ENCODE measurements around the gene KLHL26.

DNA sequence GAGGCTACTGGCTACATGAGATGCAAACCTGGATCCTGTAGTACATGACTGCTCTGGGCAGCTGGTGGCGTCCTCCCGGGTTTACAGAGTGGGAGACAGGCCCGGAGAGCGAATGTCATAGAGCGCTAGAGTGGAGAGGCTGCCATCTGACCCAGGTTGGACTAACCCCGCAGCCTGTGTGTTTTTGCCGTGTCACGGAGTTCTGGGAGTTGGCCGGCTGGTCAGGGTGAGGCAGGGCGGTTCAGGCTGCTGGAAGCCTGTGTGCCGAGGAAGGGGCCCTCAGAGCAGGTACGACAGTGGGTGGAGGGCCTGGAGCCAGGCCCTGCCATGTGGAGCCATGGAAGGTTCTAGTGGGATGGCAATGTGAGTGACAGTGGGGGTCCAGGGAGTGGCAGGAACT, 59.2 kb downstream of the KLHL26 start:
- no peak for TF ChIP-seq EZH2 (IDR thresholded peaks at IDR 0.05; ENCODE audit: borderline replicate concordance, low read depth, low read length, severe bottlenecking)
- TF ChIP-seq, protein P1, sequence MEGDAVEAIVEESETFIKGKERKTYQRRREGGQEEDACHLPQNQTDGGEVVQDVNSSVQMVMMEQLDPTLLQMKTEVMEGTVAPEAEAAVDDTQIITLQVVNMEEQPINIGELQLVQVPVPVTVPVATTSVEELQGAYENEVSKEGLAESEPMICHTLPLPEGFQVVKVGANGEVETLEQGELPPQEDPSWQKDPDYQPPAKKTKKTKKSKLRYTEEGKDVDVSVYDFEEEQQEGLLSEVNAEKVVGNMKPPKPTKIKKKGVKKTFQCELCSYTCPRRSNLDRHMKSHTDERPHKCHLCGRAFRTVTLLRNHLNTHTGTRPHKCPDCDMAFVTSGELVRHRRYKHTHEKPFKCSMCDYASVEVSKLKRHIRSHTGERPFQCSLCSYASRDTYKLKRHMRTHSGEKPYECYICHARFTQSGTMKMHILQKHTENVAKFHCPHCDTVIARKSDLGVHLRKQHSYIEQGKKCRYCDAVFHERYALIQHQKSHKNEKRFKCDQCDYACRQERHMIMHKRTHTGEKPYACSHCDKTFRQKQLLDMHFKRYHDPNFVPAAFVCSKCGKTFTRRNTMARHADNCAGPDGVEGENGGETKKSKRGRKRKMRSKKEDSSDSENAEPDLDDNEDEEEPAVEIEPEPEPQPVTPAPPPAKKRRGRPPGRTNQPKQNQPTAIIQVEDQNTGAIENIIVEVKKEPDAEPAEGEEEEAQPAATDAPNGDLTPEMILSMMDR (IDR thresholded peaks at IDR 0.05; ENCODE audit: borderline replicate concordance, extremely low read depth, low read length, poor library complexity, severe bottlenecking): no peak

Measured in DND-41 (cell line).